ENCODE data around the gene ZNF526.

Gene ZNF526

GRCh38 chr19:42191855-42192254 is 28.3 kb upstream of the ZNF526 start:
- no peaks in the 10 kb centered on the region for H3K9me3 ChIP-seq
- no peak overlapping the region for H3K4me3 ChIP-seq (ENCODE audit: low read depth, low read length)
- no peak for TF ChIP-seq CTCF (IDR thresholded peaks at IDR 0.05; ENCODE audit: low read depth, low read length)
- DNase-seq = no peak
- no peaks in the 10 kb centered on the region for H3K4me1 ChIP-seq
- peaks cover 3% of the 10 kb centered on the region; the same call in 1 of the 2 replicates for H3K27me3 ChIP-seq
- no peaks in the 10 kb centered on the region for H3K36me3 ChIP-seq

DNA sequence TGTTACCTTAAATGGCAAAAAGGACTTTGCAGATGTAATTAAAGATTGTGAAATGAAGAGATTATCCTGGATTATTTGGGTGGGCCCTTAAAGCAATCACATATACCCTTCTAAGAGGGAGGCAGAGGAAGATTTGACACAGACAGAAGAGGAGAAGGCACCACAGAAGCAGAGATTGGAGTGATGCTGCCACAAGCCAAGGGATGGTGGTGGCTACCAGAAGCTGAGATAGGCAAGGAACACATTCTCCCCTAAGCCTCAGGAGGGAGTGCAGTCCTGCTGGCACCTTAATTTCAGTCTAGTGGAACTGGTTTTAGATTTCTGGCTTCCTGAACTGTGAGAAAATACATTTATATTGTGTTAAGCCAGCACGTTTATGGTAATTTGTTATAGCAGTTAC is 26.8 kb upstream of the ZNF526 start:
- TF ChIP-seq CTCF (IDR thresholded peaks at IDR 0.05; ENCODE audit: low read depth, low read length) = no peak

GRCh38 chr19:42193706-42194105 is 26.4 kb upstream of the ZNF526 start:
- Histone ChIP-seq H3K4me3 (ENCODE audit: low read depth, low read length) (no peak overlapping the region), H3K4me1 (no peaks in the 10 kb centered on the region), H3K27me3 (peaks cover 3% of the 10 kb centered on the region; the same call in 1 of the 2 replicates), H3K9me3 (no peaks in the 10 kb centered on the region), H3K36me3 (peaks cover 3% of the 10 kb centered on the region)
- no peak for DNase-seq
- TF ChIP-seq CTCF (IDR thresholded peaks at IDR 0.05; ENCODE audit: low read depth, low read length) = no peak

More for the DNA sequence above, 26.8 kb upstream of the ZNF526 start:
- no peaks in the 10 kb centered on the region; the same call in 1 of the 2 replicates for H3K36me3 ChIP-seq
- DNase-seq = no peak
- H3K4me1 ChIP-seq = no peaks in the 10 kb centered on the region
- no peaks in the 10 kb centered on the region for H3K9me3 ChIP-seq
- H3K4me3 ChIP-seq (ENCODE audit: low read depth, low read length) = no peak overlapping the region
- peaks cover 3% of the 10 kb centered on the region; the same call in 1 of the 2 replicates for H3K27me3 ChIP-seq

GRCh38 chr19:42196011-42197001 is 23.8 kb upstream of the ZNF526 start:
- Histone ChIP-seq H3K27me3 (peaks cover 3% of the 10 kb centered on the region; the same call in 1 of the 2 replicates), H3K36me3 (peaks cover 10% of the 10 kb centered on the region), H3K9me3 (no peaks in the 10 kb centered on the region), H3K4me1 (no peaks in the 10 kb centered on the region), H3K4me3 (ENCODE audit: low read depth, low read length) (no peak overlapping the region)
- no peak for DNase-seq
- no peak for TF ChIP-seq CTCF (IDR thresholded peaks at IDR 0.05; ENCODE audit: low read depth, low read length)

DNA sequence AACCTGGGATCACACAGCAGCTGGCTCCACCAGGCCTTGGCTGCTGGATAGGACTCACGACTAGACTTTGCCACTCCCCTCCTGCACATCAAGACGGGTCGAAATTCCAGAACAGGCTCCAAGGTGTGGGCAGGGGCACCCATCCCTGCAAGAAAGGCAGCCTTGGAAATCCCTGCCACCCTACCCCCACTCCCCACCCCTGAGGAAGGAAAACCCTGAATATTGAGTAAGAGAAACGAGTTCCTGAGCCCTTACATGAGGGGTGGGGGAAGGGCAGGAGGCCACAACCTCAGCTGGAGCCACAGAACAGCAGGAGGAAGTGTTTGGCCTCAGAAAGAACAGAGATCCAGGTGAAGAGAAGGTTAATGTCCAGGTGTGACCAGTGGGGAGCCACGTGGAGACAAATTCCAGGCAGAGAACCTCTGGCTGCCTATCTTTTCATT is 22.7 kb upstream of the ZNF526 start:
- Histone ChIP-seq H3K9me3 (no peaks in the 10 kb centered on the region), H3K4me1 (no peaks in the 10 kb centered on the region), H3K36me3 (peaks cover 10% of the 10 kb centered on the region), H3K27me3 (peaks cover 3% of the 10 kb centered on the region; the same call in 1 of the 2 replicates), H3K4me3 (ENCODE audit: low read depth, low read length) (no peak overlapping the region)
- DNase-seq = no peak
- no peak for TF ChIP-seq CTCF (IDR thresholded peaks at IDR 0.05; ENCODE audit: low read depth, low read length)
